ENCODE data around the gene SIRT5. TPM values are rescaled to one million over a fixed set of nuclear protein-coding genes. Genes with fewer than 3 reads are reported as not detected.

SIRT5 gene
- total and polyA plus RNA-seq, 2 experiments from 2014 or later, result 9.8 to 13.1 TPM

- no peak for TF ChIP-seq ZNF462 (CRISPR knock-in tag; IDR thresholded peaks at IDR 0.05)
- no peak for TF ChIP-seq ZNF114 (CRISPR knock-in tag; IDR thresholded peaks at IDR 0.05)
- TF ChIP-seq, protein P1, sequence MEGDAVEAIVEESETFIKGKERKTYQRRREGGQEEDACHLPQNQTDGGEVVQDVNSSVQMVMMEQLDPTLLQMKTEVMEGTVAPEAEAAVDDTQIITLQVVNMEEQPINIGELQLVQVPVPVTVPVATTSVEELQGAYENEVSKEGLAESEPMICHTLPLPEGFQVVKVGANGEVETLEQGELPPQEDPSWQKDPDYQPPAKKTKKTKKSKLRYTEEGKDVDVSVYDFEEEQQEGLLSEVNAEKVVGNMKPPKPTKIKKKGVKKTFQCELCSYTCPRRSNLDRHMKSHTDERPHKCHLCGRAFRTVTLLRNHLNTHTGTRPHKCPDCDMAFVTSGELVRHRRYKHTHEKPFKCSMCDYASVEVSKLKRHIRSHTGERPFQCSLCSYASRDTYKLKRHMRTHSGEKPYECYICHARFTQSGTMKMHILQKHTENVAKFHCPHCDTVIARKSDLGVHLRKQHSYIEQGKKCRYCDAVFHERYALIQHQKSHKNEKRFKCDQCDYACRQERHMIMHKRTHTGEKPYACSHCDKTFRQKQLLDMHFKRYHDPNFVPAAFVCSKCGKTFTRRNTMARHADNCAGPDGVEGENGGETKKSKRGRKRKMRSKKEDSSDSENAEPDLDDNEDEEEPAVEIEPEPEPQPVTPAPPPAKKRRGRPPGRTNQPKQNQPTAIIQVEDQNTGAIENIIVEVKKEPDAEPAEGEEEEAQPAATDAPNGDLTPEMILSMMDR (conservative IDR thresholded peaks at IDR 0.05; ENCODE audit: low read depth in 2 of 2), result no peak
- no peak for TF ChIP-seq STAT1 (IDR thresholded peaks at IDR 0.05; ENCODE audit: unreplicated experiment)
- no peak for TF ChIP-seq EZH2 (IDR thresholded peaks at IDR 0.05; ENCODE audit: low read depth, unreplicated experiment)
Observed at GRCh38 chr6:13586603-13587542, 12.5 kb downstream of the SIRT5 start (continued).

- Histone ChIP-seq H3K27me3 (ENCODE audit: insufficient read depth) (no peaks in the 10 kb centered on the region), H3K27ac (ENCODE audit: low read depth) (no peak overlapping the region), H3K9me2 (ENCODE audit: insufficient read depth) (no peaks in the 10 kb centered on the region), H4K20me1 (replicated peaks; ENCODE audit: insufficient read depth) (no peaks in the 10 kb centered on the region), H3K4me2 (no peak overlapping the region), H3K4me1 (ENCODE audit: insufficient read depth) (no peaks in the 10 kb centered on the region), H2AFZ (no peak overlapping the region), H3F3A (replicated peaks; ENCODE audit: low read depth) (no peaks in the 10 kb centered on the region; the same call in 1 of the 2 replicates), H3K79me2 (replicated peaks; ENCODE audit: insufficient read depth) (no peaks in the 10 kb centered on the region), H3K36me3 (ENCODE audit: insufficient read depth) (peaks cover 5% of the 10 kb centered on the region; the same call in 1 of the 2 replicates), H3K4me3 (no peak overlapping the region)
- peaks cover 23% of the 10 kb centered on the region for H3K36me3 Mint-ChIP-seq (ENCODE audit: low read depth)
- no peaks in the 10 kb centered on the region for H3K27me3 Mint-ChIP-seq (ENCODE audit: insufficient read depth, low read depth, poor library complexity)
- DNase-seq (ENCODE audit: low spot score), result no peak
- no peak overlapping the region for H3K27ac Mint-ChIP-seq
- H3K4me1 Mint-ChIP-seq, result 0 out of 3 replicates have a peak, but pooled peaks cover 2% of the 10 kb centered on the region
- no peak overlapping the region for H3K4me3 Mint-ChIP-seq
- H3K9me3 Mint-ChIP-seq, result no peaks in the 10 kb centered on the region
- no peak for ATAC-seq
- TF ChIP-seq ZNF331 (CRISPR knock-in tag; IDR thresholded peaks at IDR 0.05; ENCODE audit: low read depth) (no peak), EZH2 (IDR thresholded peaks at IDR 0.05; ENCODE audit: low read depth, unreplicated experiment) (no peak)
- TF ChIP-seq, protein P1 (conservative IDR thresholded peaks at IDR 0.05; ENCODE audit: low read depth in 2 of 2), result no peak
Observed at GRCh38 chr6:13589801-13590200, 15.4 kb downstream of the SIRT5 start.

Measured in GM23338 (cell line).